ENCODE measurements around the gene ASF1A. TPM values are rescaled to one million over a fixed set of nuclear protein-coding genes. Genes with fewer than 3 reads are reported as not detected.
A peak's percentile ranks its signal among the peaks of the same experiment; 100 is the strongest.

The ASF1A gene
- 29.0 TPM for polyA plus RNA-seq (2013, experiment 1 of 2)
- polyA plus RNA-seq (2013, experiment 2 of 2) = 33.3 TPM

DNA sequence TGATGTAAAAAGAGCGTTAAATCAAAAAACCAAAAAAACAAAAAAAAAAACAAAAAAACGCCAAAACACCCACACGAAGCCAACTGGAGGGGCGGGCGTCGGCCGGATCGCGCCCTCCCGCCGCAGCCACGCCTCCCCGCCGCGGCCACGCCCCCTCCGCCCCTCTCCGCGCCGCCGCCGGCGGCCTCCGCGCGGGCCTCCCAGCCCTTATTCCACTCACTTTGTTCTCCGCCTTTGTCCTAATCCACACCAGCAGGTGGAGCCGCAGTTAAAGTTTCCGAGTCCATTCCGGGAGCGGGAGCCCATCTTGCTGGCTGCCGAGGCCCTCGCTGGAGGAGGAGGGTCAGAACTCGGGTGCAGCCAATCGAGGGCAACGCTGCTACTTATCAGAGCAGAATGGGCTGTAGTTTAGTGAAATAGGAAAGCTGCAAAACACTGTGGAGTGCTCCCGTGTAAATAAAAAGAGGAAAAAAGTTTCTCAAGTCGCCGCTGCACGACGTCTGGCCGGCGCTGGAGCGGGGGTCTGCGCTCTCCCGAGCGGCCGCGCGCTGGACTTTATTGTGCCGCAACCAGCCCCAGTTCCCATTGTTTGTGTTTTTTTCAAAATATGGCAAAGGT, at the start of gene ASF1A:
Gene ASF1A (plus strand): TSS at position 346 of the 618 bp plus-strand sequence. CDS start 262 bp downstream, at position 608.
- Histone ChIP-seq H3K27me3 (ENCODE audit: insufficient read depth, low read length) (no peaks in the 10 kb centered on the region), H3K27ac (ENCODE audit: low read depth, low read length) (peak within 1 kb of the TSS; percentile 84), H3K4me3 (ENCODE audit: low read length) (peak within 1 kb of the TSS; percentile 93), H3K4me1 (ENCODE audit: insufficient read depth, low read length) (peaks cover 26% of the 10 kb centered on the region), H3K9me3 (ENCODE audit: insufficient read depth, low read depth, low read length) (no peaks in the 10 kb centered on the region), H3K9ac (ENCODE audit: low read depth, low read length) (peak within 1 kb of the TSS; percentile 93), H3K36me3 (ENCODE audit: insufficient read depth, low read length) (peaks cover 14% of the 10 kb centered on the region; the same call in 1 of the 2 replicates)
- WGBS = under 1% methylated on average over 51 of the region's 51 CpGs

DNA sequence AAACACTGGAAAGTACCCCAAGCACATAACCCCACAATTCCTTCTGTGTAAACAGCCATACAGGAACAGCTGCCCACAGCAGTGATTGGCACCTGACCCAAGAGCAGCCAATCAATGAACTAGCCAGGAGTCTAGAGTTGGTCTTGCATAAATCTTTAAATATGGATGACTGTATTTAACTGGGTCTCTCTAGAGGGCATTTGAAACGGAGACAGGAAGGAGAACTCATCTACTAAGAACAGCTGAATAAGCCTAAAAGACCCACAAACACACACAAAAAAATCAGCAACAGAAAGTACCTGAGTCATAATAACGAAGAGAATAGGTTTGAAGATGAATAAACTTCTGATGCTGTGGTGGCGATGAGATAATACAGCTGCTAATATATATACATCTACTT, 49.0 kb upstream of the ASF1A start:
- Histone ChIP-seq H3K27ac (ENCODE audit: low read depth, low read length) (no peak overlapping the region), H3K4me1 (ENCODE audit: insufficient read depth, low read length) (no peaks in the 10 kb centered on the region), H3K9ac (ENCODE audit: low read depth, low read length) (no peak overlapping the region), H3K9me3 (ENCODE audit: insufficient read depth, low read depth, low read length) (0 out of 2 replicates have a peak, but pooled peaks cover 4% of the 10 kb centered on the region), H3K27me3 (ENCODE audit: insufficient read depth, low read length) (no peaks in the 10 kb centered on the region), H3K36me3 (ENCODE audit: insufficient read depth, low read length) (no peaks in the 10 kb centered on the region), H3K4me3 (ENCODE audit: low read length) (no peak overlapping the region)
- WGBS = 100% methylated on average over 1 of the region's 3 CpGs

DNA sequence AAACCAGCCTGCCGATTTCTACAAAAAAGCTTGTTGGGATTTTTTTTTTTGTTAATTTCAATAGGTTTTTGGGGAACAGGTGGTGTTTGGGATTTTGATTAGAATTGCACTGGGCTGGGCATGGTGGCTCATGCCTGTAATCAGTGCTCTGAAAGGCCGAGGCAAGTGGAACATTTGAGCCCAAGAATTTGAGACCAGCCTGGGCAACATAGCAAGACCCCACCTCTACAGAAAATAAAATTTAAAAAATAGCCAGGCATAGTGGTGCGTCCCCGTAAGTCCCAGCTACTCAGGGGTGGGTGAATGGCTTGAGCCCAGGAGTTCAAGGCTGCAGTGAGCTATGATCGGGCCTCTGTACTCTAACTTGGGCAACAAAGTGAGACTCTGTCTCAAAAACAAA, 40.5 kb upstream of the ASF1A start:
- no peaks in the 10 kb centered on the region for H3K36me3 ChIP-seq (ENCODE audit: insufficient read depth, low read length)
- no peaks in the 10 kb centered on the region for H3K9me3 ChIP-seq (ENCODE audit: insufficient read depth, low read depth, low read length)
- no peak overlapping the region for H3K4me3 ChIP-seq (ENCODE audit: low read length)
- no peak overlapping the region for H3K9ac ChIP-seq (ENCODE audit: low read depth, low read length)
- H3K4me1 ChIP-seq (ENCODE audit: insufficient read depth, low read length) = no peaks in the 10 kb centered on the region
- no peak overlapping the region for H3K27ac ChIP-seq (ENCODE audit: low read depth, low read length)
- WGBS = 93% methylated on average over 5 of the region's 5 CpGs
- H3K27me3 ChIP-seq (ENCODE audit: insufficient read depth, low read length) = no peaks in the 10 kb centered on the region

DNA sequence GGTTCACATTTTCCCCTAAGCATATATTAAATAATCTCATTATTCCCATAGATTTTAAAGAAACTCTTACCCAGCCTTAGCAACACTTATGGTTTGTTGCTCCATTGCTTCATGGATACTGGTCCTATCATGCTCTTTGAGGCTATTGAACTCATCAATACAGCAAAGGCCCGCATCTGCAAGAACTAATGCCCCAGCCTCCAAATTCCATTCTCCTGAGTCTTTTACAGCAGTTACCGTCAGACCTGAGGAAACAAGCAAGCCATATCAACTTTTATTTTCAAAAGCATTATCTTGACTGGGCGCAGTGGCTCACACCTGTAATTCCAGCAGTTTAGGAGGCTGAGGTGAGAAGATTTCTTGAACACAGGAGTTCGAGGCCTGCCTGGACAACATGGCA, 37.7 kb upstream of the ASF1A start:
- WGBS = 92% methylated on average over 4 of the region's 4 CpGs
- no peak overlapping the region for H3K27ac ChIP-seq (ENCODE audit: low read depth, low read length)

DNA sequence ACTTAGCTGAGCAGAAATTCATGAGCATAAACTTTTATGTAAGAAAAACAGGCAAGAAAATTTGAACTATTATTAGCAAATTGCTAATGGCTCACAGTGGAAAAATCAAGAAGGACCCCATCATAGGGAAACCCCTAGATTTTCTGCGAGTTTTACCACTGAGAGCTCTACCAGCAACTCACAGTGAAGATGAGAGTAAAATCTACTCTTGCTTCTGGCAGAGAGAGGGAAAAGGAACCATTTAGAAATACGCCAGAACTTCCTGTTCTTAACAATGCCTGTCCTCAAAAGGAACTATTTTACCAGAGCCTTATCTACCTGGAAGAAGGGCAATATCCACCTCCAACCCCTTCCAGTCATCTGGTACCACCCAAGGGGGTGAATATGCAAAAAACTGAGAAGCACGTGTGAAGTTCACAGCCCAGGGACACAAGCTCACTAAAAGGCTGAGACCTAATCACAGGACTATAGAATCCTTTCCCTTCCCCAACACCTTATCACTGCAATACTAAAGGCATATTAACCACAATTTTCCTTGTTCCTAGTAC, 34.4 kb upstream of the ASF1A start:
- Histone ChIP-seq H3K27ac (ENCODE audit: low read depth, low read length) (no peak overlapping the region), H3K4me1 (ENCODE audit: insufficient read depth, low read length) (peaks cover 7% of the 10 kb centered on the region; the same call in 1 of the 2 replicates), H3K36me3 (ENCODE audit: insufficient read depth, low read length) (no peaks in the 10 kb centered on the region), H3K27me3 (ENCODE audit: insufficient read depth, low read length) (no peaks in the 10 kb centered on the region), H3K4me3 (ENCODE audit: low read length) (no peak overlapping the region), H3K9me3 (ENCODE audit: insufficient read depth, low read depth, low read length) (0 out of 2 replicates have a peak, but pooled peaks cover 2% of the 10 kb centered on the region), H3K9ac (ENCODE audit: low read depth, low read length) (no peak overlapping the region)
- 64% methylated on average over 3 of the region's 3 CpGs for whole genome bisulfite sequencing

More for the DNA sequence above, 37.7 kb upstream of the ASF1A start:
- no peaks in the 10 kb centered on the region for H3K27me3 ChIP-seq (ENCODE audit: insufficient read depth, low read length)
- H3K4me3 ChIP-seq (ENCODE audit: low read length) = no peak overlapping the region
- peaks cover 7% of the 10 kb centered on the region; the same call in 1 of the 2 replicates for H3K4me1 ChIP-seq (ENCODE audit: insufficient read depth, low read length)
- no peaks in the 10 kb centered on the region for H3K9me3 ChIP-seq (ENCODE audit: insufficient read depth, low read depth, low read length)
- H3K36me3 ChIP-seq (ENCODE audit: insufficient read depth, low read length) = no peaks in the 10 kb centered on the region
- no peak overlapping the region for H3K9ac ChIP-seq (ENCODE audit: low read depth, low read length)

DNA sequence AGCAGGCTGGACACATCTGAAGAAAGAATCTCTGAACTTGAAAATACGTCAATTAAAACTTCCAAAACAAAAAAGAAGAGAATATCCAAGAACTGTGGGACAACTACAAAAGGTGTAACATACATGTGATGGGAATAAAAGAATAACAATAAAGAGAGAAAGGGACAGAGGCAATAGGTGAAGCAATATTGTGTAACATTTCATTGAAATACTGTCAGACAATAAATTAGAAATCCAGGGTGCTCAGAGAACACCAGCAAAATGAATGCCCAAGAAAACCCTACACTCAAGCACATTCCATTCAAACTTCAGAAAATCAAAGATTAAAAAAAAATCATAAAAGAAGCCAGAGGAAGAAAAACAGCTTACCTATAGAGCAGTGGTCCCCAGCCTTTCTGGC, 33.6 kb upstream of the ASF1A start:
- Histone ChIP-seq H3K4me3 (ENCODE audit: low read length) (no peak overlapping the region), H3K27me3 (ENCODE audit: insufficient read depth, low read length) (no peaks in the 10 kb centered on the region), H3K27ac (ENCODE audit: low read depth, low read length) (no peak overlapping the region), H3K9me3 (ENCODE audit: insufficient read depth, low read depth, low read length) (0 out of 2 replicates have a peak, but pooled peaks cover 2% of the 10 kb centered on the region), H3K9ac (ENCODE audit: low read depth, low read length) (no peak overlapping the region), H3K36me3 (ENCODE audit: insufficient read depth, low read length) (no peaks in the 10 kb centered on the region), H3K4me1 (ENCODE audit: insufficient read depth, low read length) (peaks cover 7% of the 10 kb centered on the region; the same call in 1 of the 2 replicates)
- WGBS = no CpG with 5 or more reads among the region's 1 CpG

DNA sequence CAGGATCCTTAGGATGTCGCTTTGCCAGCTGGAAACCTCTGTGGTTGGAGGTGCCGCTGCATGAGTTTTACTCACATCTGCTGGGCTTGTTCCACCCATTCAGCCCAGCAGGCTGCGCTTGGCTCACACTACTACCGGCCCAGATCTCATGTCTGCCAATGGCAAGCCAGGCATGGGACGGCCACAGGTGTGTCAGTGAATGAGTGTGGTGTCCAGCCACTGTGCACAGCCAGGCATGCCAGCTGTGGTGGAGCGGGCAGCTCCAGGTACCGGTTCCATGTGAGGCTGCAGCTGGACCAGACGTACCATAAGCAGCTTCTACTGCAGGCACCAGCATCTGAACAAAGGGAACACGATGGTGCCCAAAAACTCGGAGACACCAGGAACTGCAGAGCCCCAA, 33.1 kb upstream of the ASF1A start:
- H3K36me3 ChIP-seq (ENCODE audit: insufficient read depth, low read length) = no peaks in the 10 kb centered on the region
- peaks cover 7% of the 10 kb centered on the region; the same call in 1 of the 2 replicates for H3K4me1 ChIP-seq (ENCODE audit: insufficient read depth, low read length)
- no peak overlapping the region for H3K4me3 ChIP-seq (ENCODE audit: low read length)
- 94% methylated on average over 10 of the region's 10 CpGs for WGBS
- no peak overlapping the region for H3K9ac ChIP-seq (ENCODE audit: low read depth, low read length)
- H3K27me3 ChIP-seq (ENCODE audit: insufficient read depth, low read length) = no peaks in the 10 kb centered on the region
- 0 out of 2 replicates have a peak, but pooled peaks cover 2% of the 10 kb centered on the region for H3K9me3 ChIP-seq (ENCODE audit: insufficient read depth, low read depth, low read length)
- no peak overlapping the region for H3K27ac ChIP-seq (ENCODE audit: low read depth, low read length)

DNA sequence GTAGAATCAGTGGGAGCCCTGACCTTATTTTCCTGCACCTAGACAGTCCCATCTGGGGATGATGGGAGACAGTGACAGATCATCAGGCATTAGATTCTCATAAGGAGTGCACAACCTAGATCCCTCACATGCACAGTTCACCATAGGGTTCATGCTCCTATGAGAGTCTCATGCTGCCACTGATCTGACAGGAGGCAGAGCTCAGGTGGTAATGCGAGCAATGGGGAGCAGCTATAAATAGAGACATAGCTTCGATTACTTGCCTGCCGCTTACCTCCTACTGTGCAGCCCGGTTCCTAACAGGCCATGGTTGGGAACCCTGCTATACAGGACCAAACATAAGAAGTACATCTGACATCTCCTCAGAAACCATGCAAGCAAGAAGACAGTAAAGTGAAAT, 31.5 kb upstream of the ASF1A start:
- 0 out of 2 replicates have a peak, but pooled peaks cover 2% of the 10 kb centered on the region for H3K9me3 ChIP-seq (ENCODE audit: insufficient read depth, low read depth, low read length)
- H3K27me3 ChIP-seq (ENCODE audit: insufficient read depth, low read length) = no peaks in the 10 kb centered on the region
- H3K27ac ChIP-seq (ENCODE audit: low read depth, low read length) = no peak overlapping the region
- WGBS = 98% methylated on average over 4 of the region's 4 CpGs
- no peak overlapping the region for H3K4me3 ChIP-seq (ENCODE audit: low read length)
- H3K4me1 ChIP-seq (ENCODE audit: insufficient read depth, low read length) = peaks cover 7% of the 10 kb centered on the region; the same call in 1 of the 2 replicates
- H3K9ac ChIP-seq (ENCODE audit: low read depth, low read length) = no peak overlapping the region
- no peaks in the 10 kb centered on the region for H3K36me3 ChIP-seq (ENCODE audit: insufficient read depth, low read length)

DNA sequence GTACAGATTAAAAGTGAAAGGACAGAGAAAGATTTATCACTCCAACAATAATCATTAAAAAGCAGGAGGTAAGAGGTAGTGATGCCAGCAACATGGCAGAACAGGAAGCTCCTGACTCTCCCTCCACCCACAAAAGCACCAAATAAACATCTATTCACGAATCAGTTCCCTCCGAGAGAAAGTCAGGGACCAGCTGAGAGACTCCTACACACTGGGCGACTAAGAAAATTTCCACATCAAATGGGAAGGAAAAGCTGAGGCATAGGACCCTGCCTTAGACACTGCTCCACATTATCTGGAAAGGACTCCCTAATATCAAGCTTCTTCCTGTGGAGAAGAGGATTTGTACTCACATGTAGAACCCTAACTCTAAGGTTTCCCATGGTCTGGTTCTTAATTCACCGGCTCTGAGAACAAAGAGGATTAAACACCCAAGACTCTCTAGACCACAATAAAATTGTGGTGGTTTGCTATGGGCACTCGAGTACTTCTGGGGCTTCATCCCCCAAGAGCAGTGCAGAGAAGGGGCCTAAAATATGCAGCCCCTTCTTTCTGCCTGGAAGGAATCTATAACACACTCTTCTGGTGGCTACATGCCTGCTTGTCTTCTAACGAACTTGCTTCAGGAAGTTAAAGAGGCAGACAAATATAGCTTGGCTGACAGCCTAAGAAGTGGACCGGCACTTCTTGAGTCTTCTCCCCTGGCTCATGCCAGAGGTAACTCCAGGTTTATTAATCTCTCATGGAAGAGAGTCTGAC, 29.4 kb upstream of the ASF1A start:
- Histone ChIP-seq H3K9ac (ENCODE audit: low read depth, low read length) (no peak overlapping the region), H3K4me1 (ENCODE audit: insufficient read depth, low read length) (peaks cover 5% of the 10 kb centered on the region; the same call in 1 of the 2 replicates), H3K4me3 (ENCODE audit: low read length) (no peak overlapping the region), H3K27ac (ENCODE audit: low read depth, low read length) (no peak overlapping the region), H3K27me3 (ENCODE audit: insufficient read depth, low read length) (no peaks in the 10 kb centered on the region), H3K9me3 (ENCODE audit: insufficient read depth, low read depth, low read length) (0 out of 2 replicates have a peak, but pooled peaks cover 2% of the 10 kb centered on the region), H3K36me3 (ENCODE audit: insufficient read depth, low read length) (no peaks in the 10 kb centered on the region)
- 87% methylated on average over 7 of the region's 7 CpGs for WGBS

DNA sequence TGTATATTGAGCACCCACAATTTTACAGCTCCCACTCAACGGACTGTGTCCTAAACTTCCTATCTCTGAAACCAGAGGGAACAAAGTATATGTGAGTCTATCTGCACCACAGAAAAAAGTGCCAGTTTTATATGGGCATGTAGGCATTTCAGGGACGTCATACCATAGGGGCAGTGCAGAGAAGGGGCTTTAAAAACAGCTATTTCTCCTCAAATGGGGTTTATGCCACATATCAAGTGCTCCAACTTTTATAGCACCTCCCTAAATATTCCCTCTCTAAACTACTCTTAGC, 28.9 kb upstream of the ASF1A start:
- no peak overlapping the region for H3K27ac ChIP-seq (ENCODE audit: low read depth, low read length)
- 0 out of 2 replicates have a peak, but pooled peaks cover 2% of the 10 kb centered on the region for H3K9me3 ChIP-seq (ENCODE audit: insufficient read depth, low read depth, low read length)
- H3K27me3 ChIP-seq (ENCODE audit: insufficient read depth, low read length) = no peaks in the 10 kb centered on the region
- H3K4me3 ChIP-seq (ENCODE audit: low read length) = no peak overlapping the region
- H3K9ac ChIP-seq (ENCODE audit: low read depth, low read length) = no peak overlapping the region
- no peaks in the 10 kb centered on the region for H3K36me3 ChIP-seq (ENCODE audit: insufficient read depth, low read length)
- H3K4me1 ChIP-seq (ENCODE audit: insufficient read depth, low read length) = no peaks in the 10 kb centered on the region
- WGBS = 85% methylated on average over 1 of the region's 2 CpGs

DNA sequence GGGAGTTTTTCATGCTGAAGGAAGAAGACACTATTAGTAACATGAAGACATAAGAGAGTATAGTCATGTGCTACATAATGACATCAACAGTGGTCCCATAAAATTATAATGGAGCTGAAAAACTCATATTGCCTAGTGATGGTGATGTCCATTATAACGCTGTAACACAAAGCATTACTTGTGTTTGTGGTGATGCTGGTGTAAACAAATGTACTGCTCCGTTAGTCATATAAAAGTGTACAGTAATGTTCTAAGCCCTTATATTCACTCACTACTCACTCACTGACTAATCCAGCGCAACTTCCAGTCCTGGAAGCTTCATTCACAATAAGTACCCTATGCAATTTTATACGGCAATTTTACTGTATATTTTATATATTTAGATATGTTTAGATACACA, 26.8 kb upstream of the ASF1A start:
- no peak overlapping the region for H3K9ac ChIP-seq (ENCODE audit: low read depth, low read length)
- 0 out of 2 replicates have a peak, but pooled peaks cover 2% of the 10 kb centered on the region for H3K9me3 ChIP-seq (ENCODE audit: insufficient read depth, low read depth, low read length)
- 93% methylated on average over 2 of the region's 4 CpGs for WGBS

More for the DNA sequence above, 26.8 kb upstream of the ASF1A start:
- Histone ChIP-seq H3K36me3 (ENCODE audit: insufficient read depth, low read length) (no peaks in the 10 kb centered on the region), H3K27me3 (ENCODE audit: insufficient read depth, low read length) (no peaks in the 10 kb centered on the region), H3K4me3 (ENCODE audit: low read length) (no peak overlapping the region), H3K27ac (ENCODE audit: low read depth, low read length) (no peak overlapping the region), H3K4me1 (ENCODE audit: insufficient read depth, low read length) (no peaks in the 10 kb centered on the region)

Measured in HUES64 (cell line).